GM12878 (cell line): ENCODE results near the gene SP3. TPM values are rescaled to one million over a fixed set of nuclear protein-coding genes. Genes with fewer than 3 reads are reported as not detected.

Experiments used
- ATAC-seq: fragments of 200-7000 bp; cut with Tn5 transposase; 3 replicates; pipeline ENCODE4 v1.9.1; 2020; ENCODE audit warnings: mild to moderate bottlenecking, moderate library complexity
- BruUV-seq: library from RNA; stranded (reverse); fragments of 400-500 nt; replicated peaks from 2 replicates; lab custom pipeline; 2021; lab: Mats Ljungman, UMichigan
- CTCF ChIA-PET: fragments of 300-600 bp; sonication (Branson Sonifier 250); formaldehyde crosslinking; extraction: SDS; loops from one replicate; lab custom pipeline; 2021; ENCODE audit warnings: inconsistent platforms; lab: Yijun Ruan, JAX
- POLR2A ChIA-PET: fragments of 350-600 bp; formaldehyde crosslinking; extraction: SDS; loops from one replicate; lab custom pipeline; 2021; ENCODE audit warnings: inconsistent platforms; lab: Charles Lee
- RAD21 ChIA-PET: fragments of 300-600 bp; sonication (Branson Sonifier 250); formaldehyde crosslinking; loops from one replicate; lab custom pipeline; 2023; ENCODE audit warnings: antibody characterized with exemption; ENCODE audit not compliant: unreplicated experiment; lab: Charles Lee
- SMC1A ChIA-PET: fragments of 300-600 bp; sonication (Branson Sonifier 250); formaldehyde crosslinking; loops from one replicate; lab custom pipeline; 2023; ENCODE audit not compliant: unreplicated experiment, uncharacterized antibody; lab: Charles Lee
- DNase-seq: peaks from one replicate; pipeline ENCODE4 v3.0.0-alpha.2; 2011; ENCODE audit warnings: low read depth, low spot score
- FAIRE-seq: peaks from 3 replicates; lab custom pipeline; 2011; peaks lifted over from hg19 to GRCh38; lab: Jason Lieb, UNC
- H2AFZ ChIP-seq: 2 replicates; pipeline ENCODE4 v1.6.0; 2011; ENCODE audit warnings: low read depth, low read length, control low read depth; ENCODE audit not compliant: control insufficient read depth
- H3K27ac ChIP-seq: 2 replicates; pipeline ENCODE4 v1.5.1; 2011; ENCODE audit warnings: control low read depth; ENCODE audit not compliant: control insufficient read depth, insufficient read depth
- H3K27me3 ChIP-seq, 2 experiments: replicated peaks in 1 of 2; 2 replicates each; pipeline versions ENCODE4 v1.6.0 to v1.6.1; 2011; ENCODE audit warnings: low read length in 1 of 2; ENCODE audit not compliant: control insufficient read depth in 2 of 2, insufficient read depth in 2 of 2
- H3K36me3 ChIP-seq, 2 experiments: 2 replicates each; pipeline ENCODE4 v1.5.1; 2011; ENCODE audit warnings: low read length in 1 of 2; ENCODE audit not compliant: control insufficient read depth in 2 of 2, insufficient read depth in 2 of 2
- H3K4me1 ChIP-seq: 2 replicates; pipeline ENCODE4 v1.6.1; 2011; ENCODE audit warnings: mild to moderate bottlenecking, low read length, moderate library complexity, mixed read lengths; ENCODE audit not compliant: control insufficient read depth, insufficient read depth
- H3K4me2 ChIP-seq: 2 replicates; pipeline ENCODE4 v1.6.0; 2011; ENCODE audit warnings: control low read depth; ENCODE audit not compliant: control insufficient read depth, insufficient read depth
- H3K4me3 ChIP-seq: fragments of 200-600 bp; sonication (generic); 2 replicates; pipeline ENCODE4 v1.5.1; 2016
- H3K79me2 ChIP-seq: 2 replicates; pipeline ENCODE4 v1.6.0; 2011; ENCODE audit warnings: low read length; ENCODE audit not compliant: control insufficient read depth, insufficient read depth
- H3K9ac ChIP-seq: 2 replicates; pipeline ENCODE4 v1.8.0; 2011; ENCODE audit warnings: low read length, control low read depth, mixed read lengths; ENCODE audit not compliant: control insufficient read depth, insufficient read depth
- H3K9me3 ChIP-seq: replicated peaks from 3 replicates; pipeline ENCODE4 v1.5.1; 2011; ENCODE audit warnings: mild to moderate bottlenecking, low read length; ENCODE audit not compliant: control insufficient read depth, insufficient read depth
- H4K20me1 ChIP-seq: 2 replicates; pipeline ENCODE4 v1.6.0; 2011; ENCODE audit not compliant: control insufficient read depth, insufficient read depth
- BCLAF1 ChIP-seq: fragments of 450-650 bp; IDR thresholded peaks from 2 replicates; pipeline ENCODE4 v1.6.1; 2017; ENCODE audit warnings: antibody characterized with exemption, mild to moderate bottlenecking, moderate library complexity
- E2F4 ChIP-seq: IDR thresholded peaks from 2 replicates; pipeline ENCODE4 v1.6.1; 2012; ENCODE audit warnings: low read depth, low read length, improper control_type of control experiment
- FOS ChIP-seq: IDR thresholded peaks from 3 replicates; pipeline ENCODE4 v1.6.1; 2011; ENCODE audit warnings: borderline replicate concordance; ENCODE audit not compliant: insufficient read length; ENCODE audit errors: extremely low read depth
- MEF2A ChIP-seq: IDR thresholded peaks from 2 replicates; pipeline ENCODE4 v1.6.1; 2011; ENCODE audit warnings: low read depth, mild to moderate bottlenecking, low read length, moderate library complexity; ENCODE audit not compliant: insufficient read depth
- RBBP5 ChIP-seq: fragments of 200-600 bp; sonication (generic); conservative IDR thresholded peaks from 2 replicates; pipeline ENCODE4 v1.6.1; 2016
- RELA ChIP-seq: fragments of 450-650 bp; IDR thresholded peaks from 2 replicates; pipeline ENCODE4 v1.8.0; 2014; ENCODE audit warnings: borderline replicate concordance; ENCODE audit not compliant: partially characterized antibody
- SP1 ChIP-seq: IDR thresholded peaks from one replicate; pipeline ENCODE4 v1.6.1; 2011; ENCODE audit warnings: low read depth, low read length
- SUZ12 ChIP-seq: fragments of 200-600 bp; sonication (generic); IDR thresholded peaks from one replicate; pipeline ENCODE4 v1.6.1; 2018; ENCODE audit warnings: antibody characterized with exemption, mild to moderate bottlenecking; ENCODE audit not compliant: unreplicated experiment
- TCF3 ChIP-seq: IDR thresholded peaks from 2 replicates; pipeline ENCODE4 v1.6.1; 2012; ENCODE audit warnings: low read depth, mild to moderate bottlenecking, low read length, borderline replicate concordance; ENCODE audit not compliant: insufficient read depth
- WRNIP1 ChIP-seq: IDR thresholded peaks from 2 replicates; pipeline ENCODE4 v1.6.1; 2011; ENCODE audit warnings: low read depth, low read length, improper control_type of control experiment, borderline replicate concordance
- YY1 ChIP-seq: IDR thresholded peaks from 2 replicates; pipeline ENCODE4 v1.6.1; 2011; ENCODE audit warnings: low read depth, mild to moderate bottlenecking, low read length
- WGBS: methylation state at CpG from one replicate; pipeline ENCODE4 v1.1.6; 2016; ENCODE audit warnings: low lambda C conversion rate; ENCODE audit not compliant: insufficient replicate concordance, insufficient coverage; ENCODE audit errors: missing lambda C conversion rate; 5-methylcytosine and 5-hydroxymethylcytosine counted together
- in situ Hi-C: fragments of 300-500 bp; cut with MboI; formaldehyde crosslinking; loops from 9 replicates; pipeline ENCODE4 v1.14.3; 2018; ENCODE audit warnings: mixed read lengths
- intact Hi-C: fragments of 100-400 bp; cut with micrococcal nuclease; formaldehyde crosslinking; loops from one replicate; pipeline ENCODE4 v1.14.2; 2022; ENCODE audit not compliant: unreplicated experiment
- polyA plus RNA-seq, 11 experiments: library from polyadenylated mRNA; depleted of rRNA in 4 of 11; unstranded in 6 of 11; stranded (reverse) in 5 of 11; fragments of >200 nt; fragmentation: Nextera tagmentation in 4 of 11; fragmentation: Illumina TruSeq in 1 of 11; extraction: Ambion mirVana in 4 of 11; extraction: Trizol in 1 of 11; gene quantifications; 1 replicate in 1 of 11; 2 replicates in 10 of 11; pipeline versions ENCODE4 v1.2.1 to v1.2.3, GENCODE V29; 2011 to 2016; ENCODE audit warnings: inconsistent platforms in 2 of 11, missing spikeins in 2 of 11, low read depth in 1 of 11
- total RNA-seq, 4 experiments: library from RNA; depleted of rRNA in 3 of 4; stranded (reverse); fragments of >200 nt in 3 of 4; fragmentation: Illumina TruSeq in 1 of 4; extraction: Trizol in 1 of 4; gene quantifications; 2 replicates each; pipeline versions ENCODE4 v1.2.1 to v1.2.3, GENCODE V29; 2013 to 2021

Gene SP3
- total and polyA plus RNA-seq, 10 of the 15 experiments (the other 5 are each of a cell fraction or from before 2014, with no cell fraction given): 9.9 to 87.6 (median 52.4) TPM

- TF ChIP-seq RELA (no peak), E2F4 (no peak)
Measured at GRCh38 chr2:173929441-173929840, 35.7 kb downstream of the SP3 start (continued).

- Histone ChIP-seq H3K9ac (no peak overlapping the region), H4K20me1 (no peaks in the 10 kb centered on the region), H3K27me3 (no peaks in the 10 kb centered on the region), H3K79me2 (peaks cover 92% of the 10 kb centered on the region), H3K27ac (no peak overlapping the region), H2AFZ (no peak overlapping the region), H3K9me3 (no peaks in the 10 kb centered on the region; the same call in 1 of the 3 replicates), H3K4me1 (peaks cover 5% of the 10 kb centered on the region; the same call in 1 of the 2 replicates), H3K4me3 (no peak overlapping the region), H3K4me2 (no peak overlapping the region), H3K36me3 (peaks cover 0 to 10% of the 10 kb centered on the region in 2 experiments)
- FAIRE-seq (no peak), ATAC-seq (no peak; the same call in 2 of the 3 replicates), DNase-seq (no peak)
- POLR2A ChIA-PET: no interaction called here
- intact Hi-C loops (no loop called here), in situ Hi-C loops (no loop called here)
- RAD21 ChIA-PET: no interaction called here
- no peak for TF ChIP-seq MEF2A
- TF ChIP-seq YY1: no peak
- CTCF ChIA-PET: interaction anchor here (0.9 kb wide), 1 partner anchor 10 kb away, joined by 3 read pairs; no protein-coding TSS in a partner anchor
- BruUV-seq: no TSS peak
- SMC1A ChIA-PET: interaction anchor here (0.7 kb wide), 1 partner anchor 57 kb away, joined by 3 read pairs; no protein-coding TSS in a partner anchor
Measured at GRCh38 chr2:173926875-173927274, 38.3 kb downstream of the SP3 start.

- ATAC-seq (no peak), FAIRE-seq (no peak), DNase-seq (no peak)
- Histone ChIP-seq H3K27ac (no peak overlapping the region), H3K36me3 (peaks cover 0 to 4% of the 10 kb centered on the region in 2 experiments; a peak in 2 of 4 replicates), H3K9ac (no peak overlapping the region), H3K4me3 (no peak overlapping the region), H3K9me3 (no peaks in the 10 kb centered on the region; the same call in 1 of the 3 replicates), H4K20me1 (no peaks in the 10 kb centered on the region), H3K27me3 (no peaks in the 10 kb centered on the region), H3K4me2 (no peak overlapping the region), H3K79me2 (peaks cover 92% of the 10 kb centered on the region), H3K4me1 (peaks cover 5% of the 10 kb centered on the region; the same call in 1 of the 2 replicates), H2AFZ (no peak overlapping the region)
- intact Hi-C loops: no loop called here
- TF ChIP-seq FOS (no peak), TCF3 (no peak), WRNIP1 (no peak), RBBP5 (no peak), SUZ12 (no peak), SP1 (no peak), BCLAF1 (no peak)
- POLR2A ChIA-PET: no interaction called here
- RAD21 ChIA-PET: no interaction called here
- in situ Hi-C loops: no loop called here
- no TSS peak for BruUV-seq
- 75% methylated on average over 2 of the region's 2 CpGs for WGBS
- CTCF ChIA-PET: no interaction called here
- SMC1A ChIA-PET: interaction anchor here (0.9 to 1.9 kb wide), 4 partner anchors 11 to 28 kb away, joined by 3 to 7 read pairs (median 4); no protein-coding TSS in a partner anchor
Measured at GRCh38 chr2:173924285-173924684, 40.9 kb downstream of the SP3 start.
